ENCODE measurements around the gene TAS2R40.

DNA sequence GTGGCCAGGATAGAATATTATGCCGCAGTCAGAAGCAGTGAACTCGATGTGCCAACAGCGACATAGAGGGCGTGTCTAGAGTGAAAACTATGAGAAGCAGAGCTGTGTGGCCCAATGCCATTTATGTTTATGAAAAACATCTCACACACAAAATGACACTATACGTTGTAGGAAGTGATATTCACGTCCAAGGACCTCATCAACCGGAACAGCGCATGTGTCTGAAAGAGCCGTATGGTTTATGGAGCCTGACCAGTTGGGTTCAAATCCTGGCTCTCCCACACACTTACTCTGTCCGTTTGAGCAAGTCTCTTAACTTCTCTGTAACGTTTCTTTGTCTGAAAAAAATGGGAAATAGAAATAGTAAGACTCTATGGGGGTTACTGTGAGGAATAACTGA, 20.5 kb downstream of the TAS2R40 start:
- TF ChIP-seq CTCF (IDR thresholded peaks at IDR 0.05): no peak
- TF ChIP-seq EZH2 (IDR thresholded peaks at IDR 0.05): no peak

Data from neural progenitor cell (in vitro differentiated cells).